ENCODE results near the gene ZNF718.

DNA sequence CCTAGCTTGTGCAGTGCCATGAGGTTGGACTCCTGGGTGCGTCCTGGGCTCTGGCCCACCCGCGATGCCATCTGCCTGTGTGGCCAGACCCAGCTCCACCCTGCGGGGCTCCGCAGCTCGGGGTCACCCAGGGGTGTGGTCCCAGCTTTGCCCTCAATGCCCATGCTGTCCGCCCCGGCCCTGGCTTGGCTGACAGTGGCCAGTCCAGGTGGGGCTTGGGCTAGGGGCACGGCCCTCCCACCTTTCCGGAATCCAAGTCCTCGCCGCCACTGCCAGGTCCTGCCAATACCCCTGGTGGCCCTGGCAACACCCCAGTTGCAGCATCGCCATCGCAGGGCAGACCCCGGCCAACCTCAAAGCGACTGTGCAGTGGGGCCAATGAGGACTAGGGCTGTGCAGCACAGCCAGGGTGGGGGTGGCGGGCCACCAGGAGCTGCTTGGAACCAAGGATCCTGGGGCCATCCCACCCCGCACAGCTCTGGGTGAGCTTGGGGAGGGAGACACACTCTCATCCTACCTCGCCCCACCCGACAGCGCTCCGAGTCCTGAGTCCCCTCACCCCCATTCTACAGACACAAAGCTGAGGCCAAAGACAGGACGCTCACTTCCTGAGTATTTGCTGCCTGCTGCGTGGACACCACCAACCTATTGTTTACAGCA, 80.9 kb downstream of the ZNF718 start:
- TF ChIP-seq, protein P1, sequence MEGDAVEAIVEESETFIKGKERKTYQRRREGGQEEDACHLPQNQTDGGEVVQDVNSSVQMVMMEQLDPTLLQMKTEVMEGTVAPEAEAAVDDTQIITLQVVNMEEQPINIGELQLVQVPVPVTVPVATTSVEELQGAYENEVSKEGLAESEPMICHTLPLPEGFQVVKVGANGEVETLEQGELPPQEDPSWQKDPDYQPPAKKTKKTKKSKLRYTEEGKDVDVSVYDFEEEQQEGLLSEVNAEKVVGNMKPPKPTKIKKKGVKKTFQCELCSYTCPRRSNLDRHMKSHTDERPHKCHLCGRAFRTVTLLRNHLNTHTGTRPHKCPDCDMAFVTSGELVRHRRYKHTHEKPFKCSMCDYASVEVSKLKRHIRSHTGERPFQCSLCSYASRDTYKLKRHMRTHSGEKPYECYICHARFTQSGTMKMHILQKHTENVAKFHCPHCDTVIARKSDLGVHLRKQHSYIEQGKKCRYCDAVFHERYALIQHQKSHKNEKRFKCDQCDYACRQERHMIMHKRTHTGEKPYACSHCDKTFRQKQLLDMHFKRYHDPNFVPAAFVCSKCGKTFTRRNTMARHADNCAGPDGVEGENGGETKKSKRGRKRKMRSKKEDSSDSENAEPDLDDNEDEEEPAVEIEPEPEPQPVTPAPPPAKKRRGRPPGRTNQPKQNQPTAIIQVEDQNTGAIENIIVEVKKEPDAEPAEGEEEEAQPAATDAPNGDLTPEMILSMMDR (IDR thresholded peaks at IDR 0.05), result no peak
- TF ChIP-seq POLR2AphosphoS5 (IDR thresholded peaks at IDR 0.05), result no peak
